HepG2 (cell line): ENCODE measurements around the gene XPNPEP2. TPM values are rescaled to one million over a fixed set of nuclear protein-coding genes. Genes with fewer than 3 reads are reported as not detected.

Experiments
- POLR2AphosphoS2 ChIP-seq: IDR thresholded peaks from 2 replicates; pipeline ENCODE4 v1.6.1; 2011; ENCODE audit warnings: low read depth, low read length, improper control_type of control experiment
- polyA plus RNA-seq, 8 experiments: library from polyadenylated mRNA; depleted of rRNA in 3 of 8; stranded (reverse) in 7 of 8; unstranded in 1 of 8; fragments of >200 nt; fragmentation: Illumina TruSeq in 4 of 8; extraction: Trizol in 4 of 8; gene quantifications; 2 replicates each; pipeline versions ENCODE4 v1.2.1 to v1.2.3, GENCODE V29; 2011 to 2016; ENCODE audit warnings: low read depth in 4 of 8, missing spikeins in 1 of 8, mixed read lengths in 1 of 8; ENCODE audit not compliant: insufficient read depth in 1 of 8
- total RNA-seq, 5 experiments: library from RNA; depleted of rRNA; stranded (reverse); fragments of >200 nt; fragmentation: Illumina TruSeq; extraction: Trizol; gene quantifications; 2 replicates each; pipeline ENCODE4 v1.2.3, GENCODE V29; 2016; ENCODE audit warnings: low read depth in 1 of 5
- TF ChIP-seq, protein P1 (sequence below), 2 experiments: fragments of 450-650 bp in 1 of 2; sonication (generic) in 1 of 2; formaldehyde crosslinking in 1 of 2; IDR thresholded peaks; 2 replicates each; pipeline versions ENCODE4 v1.6.1 to v1.8.0; 2016 to 2022; ENCODE audit warnings: antibody characterized with exemption in 1 of 2, mild to moderate bottlenecking in 1 of 2, missing genetic modification reagents in 1 of 2
- TF ChIP-seq, protein P2 (sequence below): conservative IDR thresholded peaks from 2 replicates; pipeline ENCODE4 v1.6.1; 2018; ENCODE audit warnings: missing genetic modification reagents
- TF ChIP-seq, protein P3 (sequence below): sonication (generic); formaldehyde crosslinking; IDR thresholded peaks from 2 replicates; pipeline ENCODE4 v1.4.0; 2020; ENCODE audit warnings: missing genetic modification reagents
- TF ChIP-seq, protein P4 (sequence below): sonication (generic); formaldehyde crosslinking; IDR thresholded peaks from 2 replicates; pipeline ENCODE4 v1.5.1; 2020; ENCODE audit warnings: missing genetic modification reagents, mild to moderate bottlenecking, borderline replicate concordance
- TF ChIP-seq, protein P5 (sequence below), 2 experiments: sonication (generic) in 1 of 2; formaldehyde crosslinking in 1 of 2; IDR thresholded peaks; 2 replicates each; pipeline versions ENCODE4 v1.4.0 to v1.6.1; 2016 to 2020; ENCODE audit warnings: borderline replicate concordance in 1 of 2, low read depth in 1 of 2, mild to moderate bottlenecking in 1 of 2, missing genetic modification reagents in 1 of 2

XPNPEP2 gene
- total and polyA plus RNA-seq, 2 of the 13 experiments (the other 11 are each of a cell fraction or from before 2014, with no cell fraction given), result 1.1 to 1.8 TPM

DNA sequence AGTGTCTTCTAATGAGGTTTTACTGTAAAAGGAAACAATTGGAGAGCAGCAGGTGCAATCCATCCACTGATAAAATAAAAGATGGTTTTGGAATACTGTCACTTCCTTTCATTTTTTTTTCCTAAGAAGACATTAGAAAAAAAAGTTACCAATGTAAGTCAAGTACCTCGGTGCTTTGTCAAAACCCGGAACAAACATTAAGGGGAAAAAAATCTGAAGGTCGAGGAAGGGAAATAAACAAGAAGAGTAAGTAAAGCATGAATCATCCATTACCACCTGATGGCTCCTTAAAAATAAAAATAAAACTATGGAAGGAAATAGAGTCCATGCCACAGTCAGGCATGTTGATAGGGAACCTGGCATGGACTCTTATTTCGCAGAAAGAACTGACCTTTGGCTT is 15.3 kb upstream of the XPNPEP2 start (continued):
- TF ChIP-seq, protein P1, sequence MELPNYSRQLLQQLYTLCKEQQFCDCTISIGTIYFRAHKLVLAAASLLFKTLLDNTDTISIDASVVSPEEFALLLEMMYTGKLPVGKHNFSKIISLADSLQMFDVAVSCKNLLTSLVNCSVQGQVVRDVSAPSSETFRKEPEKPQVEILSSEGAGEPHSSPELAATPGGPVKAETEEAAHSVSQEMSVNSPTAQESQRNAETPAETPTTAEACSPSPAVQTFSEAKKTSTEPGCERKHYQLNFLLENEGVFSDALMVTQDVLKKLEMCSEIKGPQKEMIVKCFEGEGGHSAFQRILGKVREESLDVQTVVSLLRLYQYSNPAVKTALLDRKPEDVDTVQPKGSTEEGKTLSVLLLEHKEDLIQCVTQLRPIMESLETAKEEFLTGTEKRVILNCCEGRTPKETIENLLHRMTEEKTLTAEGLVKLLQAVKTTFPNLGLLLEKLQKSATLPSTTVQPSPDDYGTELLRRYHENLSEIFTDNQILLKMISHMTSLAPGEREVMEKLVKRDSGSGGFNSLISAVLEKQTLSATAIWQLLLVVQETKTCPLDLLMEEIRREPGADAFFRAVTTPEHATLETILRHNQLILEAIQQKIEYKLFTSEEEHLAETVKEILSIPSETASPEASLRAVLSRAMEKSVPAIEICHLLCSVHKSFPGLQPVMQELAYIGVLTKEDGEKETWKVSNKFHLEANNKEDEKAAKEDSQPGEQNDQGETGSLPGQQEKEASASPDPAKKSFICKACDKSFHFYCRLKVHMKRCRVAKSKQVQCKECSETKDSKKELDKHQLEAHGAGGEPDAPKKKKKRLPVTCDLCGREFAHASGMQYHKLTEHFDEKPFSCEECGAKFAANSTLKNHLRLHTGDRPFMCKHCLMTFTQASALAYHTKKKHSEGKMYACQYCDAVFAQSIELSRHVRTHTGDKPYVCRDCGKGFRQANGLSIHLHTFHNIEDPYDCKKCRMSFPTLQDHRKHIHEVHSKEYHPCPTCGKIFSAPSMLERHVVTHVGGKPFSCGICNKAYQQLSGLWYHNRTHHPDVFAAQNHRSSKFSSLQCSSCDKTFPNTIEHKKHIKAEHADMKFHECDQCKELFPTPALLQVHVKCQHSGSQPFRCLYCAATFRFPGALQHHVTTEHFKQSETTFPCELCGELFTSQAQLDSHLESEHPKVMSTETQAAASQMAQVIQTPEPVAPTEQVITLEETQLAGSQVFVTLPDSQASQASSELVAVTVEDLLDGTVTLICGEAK (IDR thresholded peaks at IDR 0.05), result no peak
- TF ChIP-seq, protein P1 (CRISPR knock-in tag; IDR thresholded peaks at IDR 0.05), result no peak
- TF ChIP-seq, protein P2, sequence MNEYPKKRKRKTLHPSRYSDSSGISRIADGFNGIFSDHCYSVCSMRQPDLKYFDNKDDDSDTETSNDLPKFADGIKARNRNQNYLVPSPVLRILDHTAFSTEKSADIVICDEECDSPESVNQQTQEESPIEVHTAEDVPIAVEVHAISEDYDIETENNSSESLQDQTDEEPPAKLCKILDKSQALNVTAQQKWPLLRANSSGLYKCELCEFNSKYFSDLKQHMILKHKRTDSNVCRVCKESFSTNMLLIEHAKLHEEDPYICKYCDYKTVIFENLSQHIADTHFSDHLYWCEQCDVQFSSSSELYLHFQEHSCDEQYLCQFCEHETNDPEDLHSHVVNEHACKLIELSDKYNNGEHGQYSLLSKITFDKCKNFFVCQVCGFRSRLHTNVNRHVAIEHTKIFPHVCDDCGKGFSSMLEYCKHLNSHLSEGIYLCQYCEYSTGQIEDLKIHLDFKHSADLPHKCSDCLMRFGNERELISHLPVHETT (CRISPR knock-in tag), result no peak
- no peak for TF ChIP-seq POLR2AphosphoS2
- TF ChIP-seq, protein P3, sequence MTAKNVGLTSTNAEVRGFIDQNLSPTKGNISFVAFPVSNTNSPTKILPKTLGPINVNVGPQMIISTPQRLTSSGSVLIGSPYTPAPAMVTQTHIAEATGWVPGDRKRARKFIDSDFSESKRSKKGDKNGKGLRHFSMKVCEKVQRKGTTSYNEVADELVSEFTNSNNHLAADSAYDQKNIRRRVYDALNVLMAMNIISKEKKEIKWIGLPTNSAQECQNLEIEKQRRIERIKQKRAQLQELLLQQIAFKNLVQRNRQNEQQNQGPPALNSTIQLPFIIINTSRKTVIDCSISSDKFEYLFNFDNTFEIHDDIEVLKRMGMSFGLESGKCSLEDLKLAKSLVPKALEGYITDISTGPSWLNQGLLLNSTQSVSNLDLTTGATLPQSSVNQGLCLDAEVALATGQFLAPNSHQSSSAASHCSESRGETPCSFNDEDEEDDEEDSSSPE (CRISPR knock-in tag), result no peak
- TF ChIP-seq, protein P4, sequence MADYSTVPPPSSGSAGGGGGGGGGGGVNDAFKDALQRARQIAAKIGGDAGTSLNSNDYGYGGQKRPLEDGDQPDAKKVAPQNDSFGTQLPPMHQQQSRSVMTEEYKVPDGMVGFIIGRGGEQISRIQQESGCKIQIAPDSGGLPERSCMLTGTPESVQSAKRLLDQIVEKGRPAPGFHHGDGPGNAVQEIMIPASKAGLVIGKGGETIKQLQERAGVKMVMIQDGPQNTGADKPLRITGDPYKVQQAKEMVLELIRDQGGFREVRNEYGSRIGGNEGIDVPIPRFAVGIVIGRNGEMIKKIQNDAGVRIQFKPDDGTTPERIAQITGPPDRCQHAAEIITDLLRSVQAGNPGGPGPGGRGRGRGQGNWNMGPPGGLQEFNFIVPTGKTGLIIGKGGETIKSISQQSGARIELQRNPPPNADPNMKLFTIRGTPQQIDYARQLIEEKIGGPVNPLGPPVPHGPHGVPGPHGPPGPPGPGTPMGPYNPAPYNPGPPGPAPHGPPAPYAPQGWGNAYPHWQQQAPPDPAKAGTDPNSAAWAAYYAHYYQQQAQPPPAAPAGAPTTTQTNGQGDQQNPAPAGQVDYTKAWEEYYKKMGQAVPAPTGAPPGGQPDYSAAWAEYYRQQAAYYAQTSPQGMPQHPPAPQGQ (CRISPR knock-in tag), result no peak
- TF ChIP-seq, protein P5, sequence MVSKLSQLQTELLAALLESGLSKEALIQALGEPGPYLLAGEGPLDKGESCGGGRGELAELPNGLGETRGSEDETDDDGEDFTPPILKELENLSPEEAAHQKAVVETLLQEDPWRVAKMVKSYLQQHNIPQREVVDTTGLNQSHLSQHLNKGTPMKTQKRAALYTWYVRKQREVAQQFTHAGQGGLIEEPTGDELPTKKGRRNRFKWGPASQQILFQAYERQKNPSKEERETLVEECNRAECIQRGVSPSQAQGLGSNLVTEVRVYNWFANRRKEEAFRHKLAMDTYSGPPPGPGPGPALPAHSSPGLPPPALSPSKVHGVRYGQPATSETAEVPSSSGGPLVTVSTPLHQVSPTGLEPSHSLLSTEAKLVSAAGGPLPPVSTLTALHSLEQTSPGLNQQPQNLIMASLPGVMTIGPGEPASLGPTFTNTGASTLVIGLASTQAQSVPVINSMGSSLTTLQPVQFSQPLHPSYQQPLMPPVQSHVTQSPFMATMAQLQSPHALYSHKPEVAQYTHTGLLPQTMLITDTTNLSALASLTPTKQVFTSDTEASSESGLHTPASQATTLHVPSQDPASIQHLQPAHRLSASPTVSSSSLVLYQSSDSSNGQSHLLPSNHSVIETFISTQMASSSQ (IDR thresholded peaks at IDR 0.05; ENCODE audit: low read depth), result no peak
- TF ChIP-seq, protein P5 (CRISPR knock-in tag; IDR thresholded peaks at IDR 0.05; ENCODE audit: borderline replicate concordance), result no peak
